ENCODE measurements around the gene DAPP1.
"Not testable (repeated sequence)": the region's sequence is repeated elsewhere in the genome, so short reads cannot be mapped to it uniquely, and the experiment has no call there.

Gene DAPP1, protein sequence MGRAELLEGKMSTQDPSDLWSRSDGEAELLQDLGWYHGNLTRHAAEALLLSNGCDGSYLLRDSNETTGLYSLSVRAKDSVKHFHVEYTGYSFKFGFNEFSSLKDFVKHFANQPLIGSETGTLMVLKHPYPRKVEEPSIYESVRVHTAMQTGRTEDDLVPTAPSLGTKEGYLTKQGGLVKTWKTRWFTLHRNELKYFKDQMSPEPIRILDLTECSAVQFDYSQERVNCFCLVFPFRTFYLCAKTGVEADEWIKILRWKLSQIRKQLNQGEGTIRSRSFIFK

DNA sequence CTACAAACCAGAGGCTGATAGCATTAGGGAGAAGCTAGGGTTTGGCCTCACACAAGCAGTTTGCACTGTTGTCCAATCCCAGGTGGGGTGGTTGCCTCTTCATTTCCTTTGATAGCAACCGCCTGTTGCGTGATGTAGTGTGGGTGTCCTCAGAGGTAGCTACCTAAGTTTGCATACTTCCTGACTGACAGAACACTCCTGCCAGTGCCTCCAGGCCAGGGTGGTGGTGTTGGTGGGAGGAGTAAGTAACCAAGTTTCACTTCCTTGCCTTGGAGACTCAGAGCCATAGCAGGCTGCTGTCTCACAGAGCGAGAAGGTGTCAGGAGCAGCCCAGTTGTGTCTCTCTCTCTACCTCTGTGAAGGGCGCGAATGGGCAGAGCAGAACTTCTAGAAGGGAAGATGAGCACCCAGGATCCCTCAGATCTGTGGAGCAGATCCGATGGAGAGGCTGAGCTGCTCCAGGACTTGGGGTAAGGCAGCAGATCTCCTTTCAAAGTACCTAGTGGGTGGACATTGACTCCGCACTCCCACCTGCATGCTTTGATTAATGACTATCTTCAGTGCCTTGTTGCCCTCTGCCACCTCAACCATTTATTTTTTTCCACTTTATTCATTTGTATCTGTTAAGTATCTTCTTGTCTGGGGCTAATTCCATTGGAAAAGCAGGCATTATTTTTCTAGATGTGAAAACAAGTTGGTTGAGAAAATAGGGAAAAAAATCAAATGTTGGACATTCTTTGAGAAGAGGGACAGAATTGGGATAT is at the start of gene DAPP1:
DAPP1 (plus strand) TSS at position 283 of the 764 bp plus-strand sequence; CDS start at position 370, 87 bp downstream.
- no peak for FAIRE-seq

DNA sequence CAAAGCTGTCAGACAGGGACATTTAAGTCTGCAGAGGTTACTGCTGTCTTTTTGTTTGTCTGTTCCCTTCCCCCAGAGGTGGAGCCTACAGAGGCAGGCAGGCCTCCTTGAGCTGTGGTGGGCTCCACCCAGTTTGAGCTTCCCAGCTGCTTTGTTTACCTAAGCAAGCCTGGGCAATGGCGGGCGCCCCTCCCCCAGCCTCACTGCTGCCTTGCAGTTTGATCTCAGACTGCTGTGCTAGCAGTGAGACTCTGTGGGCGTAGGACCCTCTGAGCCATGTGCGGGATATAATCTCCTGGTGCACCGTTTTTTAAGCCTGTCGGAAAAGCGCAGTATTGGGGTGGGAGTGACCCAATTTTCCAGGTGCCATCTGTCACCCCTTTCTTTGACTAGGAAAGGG is 45.8 kb upstream of the DAPP1 start:
- FAIRE-seq, result not testable (repeated sequence)

DNA sequence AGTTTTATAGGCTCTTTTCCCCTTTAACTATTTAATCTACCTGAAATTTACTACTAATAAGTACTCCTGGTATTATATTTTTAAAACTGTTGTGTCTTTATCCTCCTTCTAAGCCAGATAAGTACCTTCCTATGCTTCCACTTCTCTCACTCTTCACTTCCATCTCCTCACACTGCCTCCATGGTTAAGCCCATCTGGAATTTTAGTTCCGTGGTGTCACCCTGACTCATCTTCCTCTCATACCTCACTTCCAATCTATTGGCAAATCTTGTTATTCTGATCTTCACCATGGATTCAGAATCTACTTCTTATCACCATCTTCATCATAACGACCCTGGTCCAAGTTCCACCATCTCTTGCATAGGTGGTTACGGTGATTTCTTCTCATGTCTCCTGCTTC is 32.7 kb upstream of the DAPP1 start:
- FAIRE-seq, result no peak

DNA sequence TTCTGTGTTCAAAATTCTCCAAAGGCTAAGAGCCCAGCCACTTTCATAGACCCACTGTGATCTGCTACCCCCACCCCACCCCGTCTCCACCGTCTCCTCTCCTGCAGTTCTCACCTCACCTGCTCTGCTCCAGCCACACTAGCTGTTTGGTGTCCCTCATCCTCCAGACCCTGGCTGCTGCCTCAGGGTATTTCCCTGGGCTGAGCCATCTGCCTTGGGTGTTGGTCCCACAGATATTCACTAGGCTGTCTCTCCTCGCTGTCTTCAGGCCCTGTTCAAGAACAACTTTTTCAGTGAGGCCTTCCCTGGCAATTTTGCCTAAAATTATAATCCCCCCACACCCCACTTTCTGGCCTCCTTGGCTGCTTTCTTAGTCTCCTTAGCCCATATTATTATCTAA is 31.8 kb upstream of the DAPP1 start:
- no peak for FAIRE-seq

DNA sequence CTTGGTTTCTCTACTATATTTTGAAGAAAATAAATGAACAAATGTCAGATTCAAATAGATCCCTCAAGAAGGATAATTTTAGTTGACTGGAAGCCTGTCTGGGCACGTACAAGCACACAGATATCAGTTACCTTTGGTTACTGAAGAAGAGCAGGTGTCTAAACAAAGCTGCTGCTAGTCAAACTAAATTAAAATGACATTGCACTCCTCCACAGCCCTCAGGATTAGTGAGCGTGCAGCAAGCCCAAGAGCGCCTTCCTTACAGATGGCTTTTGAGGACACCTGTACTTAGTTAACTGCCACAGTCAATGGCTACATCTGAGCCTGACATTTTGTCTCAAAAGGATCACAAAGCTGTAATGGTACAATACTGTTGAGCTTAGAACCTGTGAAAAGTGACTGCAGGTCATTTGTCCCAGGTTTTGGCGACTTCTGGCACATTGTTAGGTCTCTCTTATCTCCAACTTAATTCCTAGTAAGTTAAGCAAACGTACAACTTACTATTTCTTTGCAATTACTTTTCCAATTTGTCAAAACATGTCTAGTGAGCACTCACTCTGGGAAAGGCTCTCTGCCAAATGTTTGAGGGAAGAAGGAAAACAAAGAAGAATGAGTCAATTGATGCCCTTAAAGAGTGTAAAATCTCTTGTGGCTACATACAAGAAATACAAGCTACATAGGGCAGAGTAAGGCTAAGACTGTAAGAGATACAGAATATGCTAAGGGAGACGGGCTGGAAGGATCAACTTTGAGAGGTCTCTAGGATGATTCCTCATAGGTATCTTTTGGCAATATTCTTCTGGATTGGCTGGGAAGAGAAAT is 25.6 kb upstream of the DAPP1 start:
- FAIRE-seq, result no peak

DNA sequence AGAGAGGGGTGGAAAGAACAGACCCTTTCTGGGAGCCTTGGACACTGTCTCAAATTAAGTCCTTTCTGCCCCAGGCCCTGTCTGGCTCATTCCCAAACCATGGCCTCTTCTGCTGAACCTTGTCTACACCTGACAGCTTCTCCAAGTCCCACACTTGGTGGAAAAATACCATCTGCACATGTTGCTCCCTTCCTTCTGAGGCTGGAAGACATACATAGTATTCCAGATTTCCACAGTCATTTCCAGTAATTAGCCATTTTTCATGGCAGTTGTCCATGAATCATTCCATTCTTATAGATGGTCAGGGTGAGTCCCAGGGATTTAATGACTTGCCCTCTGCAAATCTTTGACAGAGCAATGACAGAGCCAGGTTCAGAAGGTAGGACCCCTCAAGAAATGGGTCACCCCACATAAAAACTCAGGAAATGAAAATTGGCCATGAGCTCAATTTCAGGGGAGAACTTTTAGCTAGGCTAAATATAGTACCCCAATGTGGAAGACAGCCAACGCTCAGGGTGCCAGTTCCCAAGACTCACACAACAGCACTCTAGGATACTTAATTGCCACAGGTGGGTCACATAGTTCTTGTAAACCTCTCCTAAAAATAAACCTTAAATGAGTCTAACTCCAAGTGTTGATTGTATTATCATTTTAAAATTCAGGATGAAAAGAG is 16.2 kb upstream of the DAPP1 start:
- no peak for FAIRE-seq

DNA sequence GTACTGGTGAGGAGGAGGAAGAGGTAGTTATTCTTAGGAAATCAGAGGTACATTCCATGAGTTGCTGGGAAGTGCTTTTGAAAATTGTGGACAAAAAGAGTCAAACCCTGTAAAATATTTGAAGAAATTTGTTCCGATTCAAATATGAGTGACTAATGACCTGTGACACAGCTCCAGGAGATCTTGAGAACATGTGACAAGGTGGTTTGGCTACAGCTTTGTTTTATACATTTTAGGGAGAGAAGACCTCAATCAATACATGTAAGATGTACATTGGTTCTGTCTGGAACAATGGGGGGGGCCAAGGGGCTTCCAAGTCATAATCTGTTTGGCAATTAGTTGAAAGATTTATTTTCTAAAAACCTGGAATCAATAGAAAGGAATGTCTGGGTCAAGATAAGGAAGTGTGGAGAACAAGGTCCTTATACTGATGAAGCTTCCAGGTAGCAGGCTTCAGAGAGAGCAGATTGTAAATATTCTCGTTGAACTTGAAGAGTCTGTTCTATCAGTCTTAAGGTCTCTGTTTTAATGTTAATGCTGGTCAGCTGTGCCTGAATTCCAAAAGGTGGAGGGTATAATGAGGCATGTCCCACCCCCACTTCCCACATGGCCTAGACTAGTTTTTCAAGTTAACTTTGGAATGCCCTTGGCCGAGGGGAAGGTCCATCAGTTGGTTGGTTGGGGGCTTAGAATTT is 15.5 kb upstream of the DAPP1 start:
- FAIRE-seq, result no peak

DNA sequence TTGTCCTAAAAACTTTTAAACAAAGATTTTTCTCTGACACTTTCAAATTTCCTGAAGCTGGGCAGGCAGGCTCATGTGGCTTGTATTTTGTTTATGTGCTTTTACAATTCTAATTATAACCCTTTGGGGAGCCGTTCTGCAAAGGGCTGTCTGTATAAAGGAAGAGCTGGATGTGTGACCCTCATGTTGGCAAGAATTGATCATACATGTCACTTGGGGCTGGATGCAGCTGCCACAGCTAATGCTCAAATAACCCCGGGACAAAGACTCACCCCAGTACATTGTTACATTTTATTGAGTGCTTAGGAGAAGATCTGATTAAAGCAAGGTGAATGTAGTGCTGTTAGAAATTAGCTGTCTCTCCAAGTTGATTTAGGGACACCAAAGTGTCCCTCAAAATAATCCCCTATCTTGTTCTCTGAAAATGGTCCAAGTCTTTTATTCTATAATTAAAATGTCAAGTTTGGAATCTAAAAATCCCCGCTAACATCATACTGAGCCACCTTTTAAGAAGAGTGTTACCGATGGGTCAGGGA is 13.0 kb upstream of the DAPP1 start:
- no peak for FAIRE-seq

DNA sequence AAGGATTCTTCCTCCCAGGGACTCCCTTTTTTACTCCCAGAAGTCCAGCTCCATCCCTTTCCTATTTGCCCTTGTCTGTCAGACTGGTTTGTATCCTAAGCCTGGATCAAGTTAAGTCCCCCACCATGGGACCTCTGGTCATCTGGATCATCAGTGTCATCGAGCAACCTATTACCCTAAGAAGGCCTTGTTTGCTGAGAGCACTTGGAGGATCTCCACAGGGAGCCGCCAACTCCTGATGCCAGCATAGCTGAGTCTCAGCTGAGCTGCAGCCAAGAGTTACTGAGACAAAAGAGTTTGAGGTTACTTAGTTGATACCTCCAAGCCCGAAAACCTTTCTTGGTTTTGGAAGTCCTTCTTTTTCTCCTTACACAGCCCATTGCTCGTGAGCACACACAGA is 10.1 kb upstream of the DAPP1 start:
- FAIRE-seq, result no peak

DNA sequence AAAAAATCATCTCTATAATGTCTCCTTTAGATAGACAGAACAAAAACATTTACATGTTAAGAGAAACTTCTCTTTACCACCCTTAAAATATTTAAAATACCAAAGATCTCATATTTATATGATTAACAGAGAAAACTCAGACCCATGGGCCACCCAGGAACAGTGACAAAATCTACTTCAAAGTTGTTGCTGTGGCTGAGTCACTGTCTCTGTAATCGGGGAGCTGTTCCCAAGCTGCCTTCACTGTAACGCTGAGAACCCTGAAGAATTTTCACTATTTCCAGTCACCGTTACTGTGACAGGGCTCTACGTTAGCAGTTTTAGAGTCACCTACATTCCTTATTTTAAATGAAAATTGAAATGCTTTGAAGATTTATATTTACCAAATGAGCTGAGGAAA is 9.0 kb upstream of the DAPP1 start:
- no peak for FAIRE-seq

DNA sequence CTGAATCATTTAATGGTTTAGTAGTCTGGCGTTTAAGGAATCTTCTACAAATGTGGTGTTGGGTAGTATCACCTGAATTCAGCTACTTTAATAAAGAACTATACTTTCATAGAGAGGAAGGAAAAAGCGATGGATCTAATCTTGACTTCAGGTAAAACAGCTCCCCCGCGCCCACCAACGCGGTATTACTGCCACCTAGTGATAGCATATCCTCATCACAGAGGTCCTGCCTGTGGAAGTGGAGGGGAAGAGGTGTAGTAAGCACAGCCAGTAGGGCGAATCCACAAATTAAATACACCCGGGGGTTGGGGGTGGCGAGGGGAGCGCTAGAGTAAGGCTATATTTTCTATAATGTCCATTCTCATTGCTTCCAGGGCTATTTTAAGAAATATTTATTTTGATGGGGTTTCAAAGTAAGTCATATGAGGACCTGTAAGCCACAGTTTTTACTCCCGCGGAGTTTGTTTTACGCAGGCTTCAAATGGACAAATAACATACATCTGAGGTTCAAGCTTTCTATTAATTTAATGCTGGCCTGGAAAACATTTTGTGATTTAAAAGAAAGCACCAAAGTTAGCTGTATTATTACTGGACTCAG is 8.3 kb upstream of the DAPP1 start:
- no peak for FAIRE-seq

DNA sequence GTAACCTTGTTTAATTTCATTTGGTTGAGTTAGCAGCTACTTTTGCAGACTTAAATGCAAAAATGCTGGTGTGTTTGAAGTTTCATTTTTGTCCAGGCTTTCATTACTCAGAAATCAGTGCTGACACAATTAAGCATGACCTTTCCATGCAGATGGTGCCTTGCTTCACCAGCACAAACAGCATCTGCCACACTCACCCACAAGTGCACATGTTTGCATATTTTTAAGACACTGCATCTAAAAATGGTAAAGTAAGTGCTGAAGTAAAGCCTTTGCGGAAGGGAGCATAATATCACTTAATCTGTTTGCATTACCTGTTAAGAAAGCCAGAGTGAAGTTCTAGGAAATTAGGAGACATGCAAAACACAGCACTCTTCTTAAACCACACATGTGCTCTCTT is 7.3 kb upstream of the DAPP1 start:
- FAIRE-seq, result no peak

DNA sequence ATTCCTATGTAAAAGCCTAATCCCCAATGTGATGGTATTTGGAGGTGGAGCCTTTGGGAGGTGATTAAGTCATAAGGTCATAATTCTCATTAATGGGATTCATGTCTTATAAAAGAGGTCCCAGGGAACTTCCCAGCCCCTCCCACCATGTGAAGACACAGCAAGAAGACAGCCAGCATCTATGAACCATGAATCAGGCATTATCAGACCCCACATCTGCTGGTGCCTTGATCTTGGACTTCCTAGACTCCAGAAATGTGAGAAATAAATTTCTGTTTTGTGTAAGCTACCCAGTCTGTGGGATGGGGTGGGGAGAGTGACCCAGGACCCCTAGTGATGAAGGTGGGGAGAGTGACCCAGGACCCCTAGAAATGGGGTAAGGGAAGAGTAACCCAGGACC is 6.1 kb upstream of the DAPP1 start:
- FAIRE-seq, result no peak

DNA sequence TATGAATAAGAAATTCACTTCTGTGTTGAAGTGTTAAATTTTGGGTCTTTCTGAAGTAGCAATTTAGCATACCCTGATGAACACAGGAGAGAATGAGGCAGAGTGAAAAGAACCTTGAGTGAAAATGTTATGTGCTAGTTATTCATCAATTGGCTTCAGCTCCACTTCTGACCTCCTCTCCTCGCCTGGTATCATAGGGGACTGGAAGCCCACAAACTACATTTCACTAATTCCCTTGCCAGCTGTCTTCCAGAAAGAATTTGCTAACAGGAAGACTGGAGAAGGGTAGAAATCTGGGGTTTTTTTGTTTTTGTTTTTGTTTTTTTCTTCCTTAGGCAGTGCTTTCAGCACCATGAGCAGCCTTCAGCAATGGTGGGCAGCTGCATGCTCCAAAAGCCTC is 5.5 kb upstream of the DAPP1 start:
- FAIRE-seq, result no peak

DNA sequence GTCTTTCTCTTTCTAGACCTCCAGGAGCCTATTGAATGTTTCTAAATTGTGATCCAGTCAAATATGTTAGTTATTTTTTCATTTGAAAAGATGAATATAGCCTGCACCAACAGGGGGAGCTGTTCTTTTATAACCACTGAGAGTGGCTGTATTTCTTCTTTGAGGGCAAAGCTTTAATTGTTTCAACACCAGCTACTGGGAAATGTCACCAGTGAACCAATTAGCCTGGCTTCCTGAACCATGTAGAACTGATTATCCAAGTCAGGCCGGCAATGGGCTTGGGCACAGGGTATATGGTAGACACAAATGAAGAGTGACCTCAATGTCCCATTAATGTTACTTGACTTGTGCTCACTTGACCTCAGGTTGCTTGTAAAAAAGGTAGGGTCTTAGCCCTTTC is 4.8 kb upstream of the DAPP1 start:
- no peak for FAIRE-seq

DNA sequence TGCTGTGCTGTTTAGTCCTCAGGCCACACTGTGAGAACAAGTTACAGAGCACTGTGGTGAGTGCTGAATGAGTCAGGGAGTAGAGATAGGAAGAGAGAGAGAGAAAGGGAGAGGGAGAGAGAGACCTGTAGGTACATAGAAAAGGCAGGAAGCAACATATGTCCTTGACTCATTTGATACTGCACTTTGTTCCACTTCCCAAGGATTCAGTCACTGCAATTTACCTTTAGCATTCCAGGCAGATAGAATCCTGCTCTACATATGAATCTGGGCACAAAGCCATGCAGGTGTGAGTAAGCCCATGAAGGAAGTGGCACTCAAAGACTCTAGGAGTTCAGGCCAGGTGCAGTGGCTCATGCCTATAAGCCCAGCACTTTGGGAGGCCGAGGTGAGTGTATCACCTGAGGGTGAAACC is 1.0 kb upstream of the DAPP1 start:
- no peak for FAIRE-seq

DNA sequence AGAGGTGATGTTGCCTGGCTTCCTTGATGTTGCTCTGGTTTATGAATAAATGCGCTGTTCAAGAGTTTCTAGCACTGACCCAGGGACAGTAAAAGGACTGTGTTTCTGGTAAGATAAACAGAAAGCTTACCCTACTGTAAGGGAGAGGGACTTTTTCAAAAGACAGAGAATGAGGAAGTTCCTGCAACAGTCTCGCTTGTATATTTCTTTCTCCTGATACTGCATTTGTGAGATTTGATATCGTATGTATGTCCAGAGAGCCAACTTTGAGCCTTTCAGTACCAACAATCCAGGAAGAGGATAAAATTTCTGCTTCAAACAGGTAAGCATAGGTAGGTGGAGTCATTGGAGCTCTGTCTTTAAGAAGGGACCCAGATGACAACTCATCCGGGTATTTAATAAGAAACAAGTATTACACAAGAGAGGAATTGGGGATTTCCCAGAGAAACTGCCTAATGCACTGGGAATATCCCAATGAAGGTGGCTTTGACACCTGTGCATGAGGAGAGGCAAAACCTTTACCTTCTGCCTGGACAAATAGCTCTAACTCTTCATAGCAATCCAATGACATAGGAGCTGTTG is 773 bp downstream of the DAPP1 start:
- FAIRE-seq, result no peak

DNA sequence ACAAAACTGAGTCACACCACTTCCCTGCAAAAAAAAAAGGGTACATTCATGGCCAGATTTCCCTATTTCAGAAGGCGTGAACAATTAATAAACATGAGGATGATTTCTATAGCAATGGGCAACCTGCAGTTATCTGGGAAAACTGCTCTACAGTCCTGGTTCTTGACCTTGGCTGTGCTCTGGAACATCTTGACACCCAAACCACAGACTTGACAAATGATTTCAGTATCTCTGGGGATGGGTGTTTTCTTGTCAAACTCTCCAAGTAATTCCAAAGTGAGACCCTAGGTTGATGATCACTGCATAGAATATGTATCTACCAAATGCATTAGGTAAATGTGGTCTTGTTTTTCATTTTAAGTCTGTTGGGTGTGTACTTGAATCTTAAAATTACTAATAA is 2.0 kb downstream of the DAPP1 start:
- FAIRE-seq, result no peak

DNA sequence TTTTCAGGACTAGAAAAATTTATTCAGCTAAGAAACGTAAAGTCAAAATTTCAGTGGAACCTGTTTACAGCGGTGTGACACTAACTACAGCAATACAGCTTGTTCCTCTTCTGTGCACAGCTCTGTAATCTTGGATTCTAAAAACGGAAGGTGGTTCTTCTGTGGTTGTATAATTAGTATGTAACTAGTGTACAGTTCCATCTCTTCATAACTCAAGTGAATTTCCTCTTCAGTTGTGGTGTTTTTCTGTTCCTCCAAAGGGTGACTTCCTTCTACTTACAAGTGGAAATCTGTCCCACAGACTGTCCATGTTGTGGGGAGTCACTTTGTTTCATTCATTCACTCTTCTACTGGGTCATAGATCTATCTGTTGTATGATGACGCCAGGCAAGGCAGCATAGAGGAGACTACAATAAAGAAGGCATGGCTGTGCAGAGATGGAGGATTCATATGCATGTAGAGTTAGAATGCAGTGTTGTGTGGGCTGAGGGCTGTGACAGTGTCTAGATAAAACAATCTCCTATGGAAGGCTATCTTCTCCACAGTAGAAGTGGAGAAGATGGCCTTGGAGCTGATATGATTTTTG is 5.4 kb downstream of the DAPP1 start:
- FAIRE-seq, result no peak

DNA sequence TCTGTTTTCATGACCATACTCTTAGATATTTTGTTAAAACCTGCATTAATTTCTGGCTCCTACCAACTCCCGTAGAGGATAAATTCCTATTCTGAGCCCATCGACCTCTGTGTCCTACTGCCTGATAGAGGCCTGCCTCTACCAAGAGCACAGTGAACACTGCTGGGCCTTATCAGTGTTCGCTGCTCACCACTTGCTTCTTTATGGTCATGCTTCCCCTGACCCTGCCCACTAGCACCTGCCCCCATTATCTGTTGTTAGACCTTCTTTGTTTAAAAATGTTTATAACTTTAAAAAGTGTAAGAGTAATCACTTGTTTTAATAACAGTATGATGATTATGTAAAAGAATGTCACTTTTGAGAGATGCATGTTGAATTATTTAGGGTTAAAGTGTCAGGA is 6.1 kb downstream of the DAPP1 start:
- FAIRE-seq, result no peak

DNA sequence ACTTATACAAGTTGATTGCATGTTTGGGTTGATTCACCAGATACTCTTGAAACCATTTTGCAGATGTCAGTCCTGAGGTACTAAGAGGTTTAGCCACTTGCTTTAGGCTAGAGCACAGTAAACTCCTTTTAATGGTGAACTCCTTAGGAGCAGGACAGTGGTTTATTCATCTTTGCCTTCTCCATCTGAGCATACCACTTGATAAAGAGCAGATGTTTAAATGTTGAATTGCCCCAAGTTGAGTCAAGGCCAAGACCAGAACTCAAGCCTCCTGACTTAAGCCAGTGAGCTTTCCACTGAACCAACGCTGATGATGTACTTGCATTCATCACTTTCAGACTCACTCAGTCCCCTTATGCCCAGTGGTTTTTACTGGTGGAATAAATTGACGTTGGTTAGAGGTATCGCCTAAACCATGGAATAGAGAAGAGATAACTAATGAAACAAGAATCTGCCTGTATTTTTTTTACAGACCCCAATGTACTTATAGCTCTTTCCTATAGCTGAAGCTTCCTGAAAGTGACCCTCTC is 7.5 kb downstream of the DAPP1 start:
- no peak for FAIRE-seq
